Astrocyte (in vitro differentiated cells and primary cell): ENCODE data around the gene PHETA2.

Experiments
- EZH2 ChIP-seq: IDR thresholded peaks from 2 replicates; pipeline ENCODE4 v1.6.1; 2012; ENCODE audit warnings: mild to moderate bottlenecking, low read length, inconsistent platforms; ENCODE audit not compliant: insufficient read depth
- TF ChIP-seq, protein P1 (sequence below): IDR thresholded peaks from 2 replicates; pipeline ENCODE4 v1.5.1; 2011; ENCODE audit warnings: low read depth, mild to moderate bottlenecking, inconsistent platforms, low read length, moderate library complexity; ENCODE audit not compliant: insufficient read depth

DNA sequence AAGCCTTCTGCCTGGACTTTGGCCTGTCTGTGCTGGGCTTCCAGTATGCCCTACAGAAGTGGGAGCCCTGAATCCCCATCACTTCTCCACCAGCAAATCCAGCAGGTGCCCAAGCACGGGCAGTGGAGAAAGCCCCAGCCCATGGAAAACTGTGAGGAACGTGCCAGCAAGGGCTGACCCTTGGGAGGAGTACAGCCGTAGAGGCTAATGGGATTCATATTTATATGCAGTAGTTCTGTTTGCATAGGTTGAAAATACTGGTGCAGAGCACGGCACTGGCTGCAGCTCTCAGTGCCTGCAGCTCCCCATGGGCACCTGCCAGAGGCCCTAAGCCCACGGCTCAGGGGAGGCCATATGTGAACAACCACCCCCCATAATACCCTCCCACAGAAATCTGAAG lies 13.6 kb upstream of the PHETA2 start:
- no peak for TF ChIP-seq EZH2
- TF ChIP-seq, protein P1, sequence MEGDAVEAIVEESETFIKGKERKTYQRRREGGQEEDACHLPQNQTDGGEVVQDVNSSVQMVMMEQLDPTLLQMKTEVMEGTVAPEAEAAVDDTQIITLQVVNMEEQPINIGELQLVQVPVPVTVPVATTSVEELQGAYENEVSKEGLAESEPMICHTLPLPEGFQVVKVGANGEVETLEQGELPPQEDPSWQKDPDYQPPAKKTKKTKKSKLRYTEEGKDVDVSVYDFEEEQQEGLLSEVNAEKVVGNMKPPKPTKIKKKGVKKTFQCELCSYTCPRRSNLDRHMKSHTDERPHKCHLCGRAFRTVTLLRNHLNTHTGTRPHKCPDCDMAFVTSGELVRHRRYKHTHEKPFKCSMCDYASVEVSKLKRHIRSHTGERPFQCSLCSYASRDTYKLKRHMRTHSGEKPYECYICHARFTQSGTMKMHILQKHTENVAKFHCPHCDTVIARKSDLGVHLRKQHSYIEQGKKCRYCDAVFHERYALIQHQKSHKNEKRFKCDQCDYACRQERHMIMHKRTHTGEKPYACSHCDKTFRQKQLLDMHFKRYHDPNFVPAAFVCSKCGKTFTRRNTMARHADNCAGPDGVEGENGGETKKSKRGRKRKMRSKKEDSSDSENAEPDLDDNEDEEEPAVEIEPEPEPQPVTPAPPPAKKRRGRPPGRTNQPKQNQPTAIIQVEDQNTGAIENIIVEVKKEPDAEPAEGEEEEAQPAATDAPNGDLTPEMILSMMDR = no peak
